ENCODE results near the gene KPNA5.

- TF ChIP-seq POLR2A (IDR thresholded peaks at IDR 0.05; ENCODE audit: low read length), result no peak
- no peak for TF ChIP-seq GATA1 (IDR thresholded peaks at IDR 0.05; ENCODE audit: low read depth, low read length)
These were observed 47.3 kb upstream of the KPNA5 start for GRCh38 chr6:116633685-116634084.
